ENCODE measurements around the gene TBXAS1. TPM values are rescaled to one million over a fixed set of nuclear protein-coding genes. Genes with fewer than 3 reads are reported as not detected.

Gene TBXAS1
- total and polyA plus RNA-seq, 2 donors from 2014 or later = 14.2 to 33.6 TPM

DNA sequence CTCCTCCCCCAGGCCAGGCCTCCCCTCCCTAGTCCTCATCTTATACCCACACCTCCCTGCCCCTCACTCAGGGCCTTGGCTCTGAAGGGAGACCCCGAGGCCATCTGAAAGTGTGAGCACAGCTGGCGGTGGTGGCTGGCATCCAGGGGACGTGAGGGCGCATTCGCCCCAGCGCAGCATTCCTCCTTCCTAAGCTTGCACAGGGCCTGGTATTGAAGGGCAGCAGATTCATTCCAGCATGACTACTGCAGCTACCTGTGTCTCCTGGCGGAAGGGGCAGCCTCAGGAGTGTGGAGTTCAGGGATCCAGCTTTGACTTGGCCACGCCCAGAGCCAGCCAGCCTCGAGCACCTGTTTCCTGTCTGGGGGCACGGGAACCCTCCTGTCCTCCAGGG, 161.1 kb downstream of the TBXAS1 start:
- Histone ChIP-seq H3K9ac (ENCODE audit: low read length in 3 of 3) (no peak overlapping the region), H3K27me3 (ENCODE audit: control insufficient read depth, insufficient read depth, low read length) (no peaks in the 10 kb centered on the region), H3K4me1 (ENCODE audit: control insufficient read depth in 2 of 3, insufficient read depth in 2 of 3, low read depth in 1 of 3, low read length in 3 of 3) (peaks cover 0 to 2% (median 0%) of the 10 kb centered on the region in 3 donors), H3K4me3 (ENCODE audit: low read length in 3 of 3) (no peak overlapping the region), H3K36me3 (ENCODE audit: control insufficient read depth in 2 of 3, insufficient read depth in 3 of 3, low read length in 3 of 3) (no peaks in the 10 kb centered on the region), H3K27ac (ENCODE audit: low read depth in 2 of 2, low read length in 2 of 2) (no peak overlapping the region), H3K9me3 (ENCODE audit: control insufficient read depth in 2 of 3, insufficient read depth in 1 of 3, low read length in 3 of 3) (no peaks in the 10 kb centered on the region)
- TF ChIP-seq CTCF (IDR thresholded peaks at IDR 0.05; ENCODE audit: borderline replicate concordance, extremely low read depth, insufficient read depth) = no peak
- no peak for FAIRE-seq
- intact Hi-C loops (cut with DNase I) = no loop called here
- peak in 1 of 5 donors; percentile 33 for DNase-seq

DNA sequence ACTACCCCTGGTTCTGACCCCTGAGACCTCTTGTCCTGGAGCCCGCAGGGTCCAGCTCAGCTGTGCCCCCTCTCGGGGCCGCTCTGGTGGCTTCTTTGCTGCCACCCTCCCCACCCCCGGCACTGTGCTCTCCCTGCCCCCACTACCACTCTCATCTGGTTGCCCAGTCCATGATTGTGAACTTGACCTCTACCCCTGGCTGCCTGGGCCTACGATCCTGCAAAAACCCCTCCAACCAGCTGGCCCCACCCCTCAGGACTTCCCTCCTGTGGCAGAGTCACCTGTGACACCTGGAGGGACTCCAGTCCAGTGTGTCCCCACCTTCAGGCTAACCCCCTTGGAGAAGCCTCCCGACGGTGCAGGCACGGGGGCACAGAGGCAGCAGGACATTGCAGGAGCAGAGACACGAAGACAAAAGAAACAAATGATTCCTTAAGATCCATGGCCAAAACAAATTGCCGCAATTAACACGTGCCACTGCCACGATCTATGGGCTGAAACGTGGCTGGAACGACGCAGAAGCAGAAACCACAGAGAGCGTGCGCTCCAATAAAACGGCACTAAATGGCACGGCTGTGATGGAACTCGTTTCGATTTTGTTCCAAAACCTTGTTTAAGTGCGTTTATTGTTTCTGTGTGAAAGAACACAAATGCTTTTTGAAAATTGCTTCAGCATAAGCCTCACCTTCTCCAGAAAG, 161.7 kb downstream of the TBXAS1 start:
- FAIRE-seq (no peak), DNase-seq (no peak)
- H3K9me3 ChIP-seq (ENCODE audit: control insufficient read depth in 2 of 3, insufficient read depth in 1 of 3, low read length in 3 of 3) = no peaks in the 10 kb centered on the region
- no peaks in the 10 kb centered on the region for H3K27me3 ChIP-seq (ENCODE audit: control insufficient read depth, insufficient read depth, low read length)
- H3K36me3 ChIP-seq (ENCODE audit: control insufficient read depth in 2 of 3, insufficient read depth in 3 of 3, low read length in 3 of 3) = no peaks in the 10 kb centered on the region
- H3K4me3 ChIP-seq (ENCODE audit: low read length in 3 of 3) = no peak overlapping the region
- no peak overlapping the region for H3K27ac ChIP-seq (ENCODE audit: low read depth in 2 of 2, low read length in 2 of 2)
- intact Hi-C loops (cut with DNase I) = no loop called here
- peaks cover 0 to 4% (median 0%) of the 10 kb centered on the region in 3 donors for H3K4me1 ChIP-seq (ENCODE audit: control insufficient read depth in 2 of 3, insufficient read depth in 2 of 3, low read depth in 1 of 3, low read length in 3 of 3)
- no peak overlapping the region for H3K9ac ChIP-seq (ENCODE audit: low read length in 3 of 3)
- no peak for TF ChIP-seq CTCF (IDR thresholded peaks at IDR 0.05; ENCODE audit: borderline replicate concordance, extremely low read depth, insufficient read depth)

- no peak overlapping the region for H3K9ac ChIP-seq (ENCODE audit: low read length in 3 of 3)
- no peaks in the 10 kb centered on the region for H3K27me3 ChIP-seq (ENCODE audit: control insufficient read depth, insufficient read depth, low read length)
- H3K9me3 ChIP-seq (ENCODE audit: control insufficient read depth in 2 of 3, insufficient read depth in 1 of 3, low read length in 3 of 3) = no peaks in the 10 kb centered on the region
- TF ChIP-seq CTCF (IDR thresholded peaks at IDR 0.05; ENCODE audit: borderline replicate concordance, extremely low read depth, insufficient read depth) = no peak
- H3K4me3 ChIP-seq (ENCODE audit: low read length in 3 of 3) = no peak overlapping the region
- no peak overlapping the region for H3K27ac ChIP-seq (ENCODE audit: low read depth in 2 of 2, low read length in 2 of 2)
- H3K36me3 ChIP-seq (ENCODE audit: control insufficient read depth in 2 of 3, insufficient read depth in 3 of 3, low read length in 3 of 3) = no peaks in the 10 kb centered on the region
- DNase-seq = no peak
- H3K4me1 ChIP-seq (ENCODE audit: control insufficient read depth in 2 of 3, insufficient read depth in 2 of 3, low read depth in 1 of 3, low read length in 3 of 3) = peaks cover 0 to 4% (median 0%) of the 10 kb centered on the region in 3 donors
- no peak for FAIRE-seq
- intact Hi-C loops (cut with DNase I) = no loop called here
These were observed 162.2 kb downstream of the TBXAS1 start for GRCh38 chr7:139991269-139991666.

All from kidney (tissue), 14 donors.